ENCODE results near the gene TRIM15.

GRCh38 chr6:30175765-30176164, 12.4 kb downstream of the TRIM15 start:
- TF ChIP-seq CTCF (IDR thresholded peaks at IDR 0.05) (no peak), POLR2AphosphoS5 (IDR thresholded peaks at IDR 0.05) (no peak), POLR2A (IDR thresholded peaks at IDR 0.05) (no peak)

Measured in stomach (tissue), 4 donors.